NCI-H345 treated with DMSO at 0.1 percent for 48 hours (cell line): Measurements from ENCODE around the gene SYNPO2.
"Not testable (repeated sequence)": the region's sequence is repeated elsewhere in the genome, so short reads cannot be mapped to it uniquely, and the experiment has no call there.

Experiments
- DNase-seq: peaks from one replicate; lab custom pipeline; 2025; ENCODE audit not compliant: unreplicated experiment; lab: John Stamatoyannopoulos, UW

SYNPO2 gene

GRCh38 chr4:119057417-119057816 lies 168.8 kb downstream of the SYNPO2 start:
- no peak for DNase-seq

- DNase-seq, result no peak
Measured at GRCh38 chr4:119059221-119059620, 170.6 kb downstream of the SYNPO2 start.

- DNase-seq, result not testable (repeated sequence)
Measured at GRCh38 chr4:119067125-119067524, 178.5 kb downstream of the SYNPO2 start.

- not testable (repeated sequence) for DNase-seq
Measured at GRCh38 chr4:119067670-119068360, 179.2 kb downstream of the SYNPO2 start.

GRCh38 chr4:119068529-119068962 lies 179.9 kb downstream of the SYNPO2 start:
- no peak for DNase-seq

- DNase-seq, result no peak
Measured at GRCh38 chr4:119070301-119070700, 181.6 kb downstream of the SYNPO2 start.

- DNase-seq, result no peak
Measured at GRCh38 chr4:119080721-119081541, 192.3 kb downstream of the SYNPO2 start.

GRCh38 chr4:119081542-119081859 lies 192.8 kb downstream of the SYNPO2 start:
- DNase-seq, result no peak

GRCh38 chr4:119081943-119082342 lies 193.3 kb downstream of the SYNPO2 start:
- DNase-seq, result no peak

- DNase-seq, result no peak
Measured at GRCh38 chr4:119082661-119083060, 194.0 kb downstream of the SYNPO2 start.

- DNase-seq, result no peak
Measured at GRCh38 chr4:119084513-119084912, 195.9 kb downstream of the SYNPO2 start.

GRCh38 chr4:119087121-119087520 lies 198.5 kb downstream of the SYNPO2 start:
- DNase-seq, result no peak

- DNase-seq, result no peak
Measured at GRCh38 chr4:119087656-119088055, 199.0 kb downstream of the SYNPO2 start.

GRCh38 chr4:119093042-119093827 lies 204.6 kb downstream of the SYNPO2 start:
- DNase-seq, result no peak

GRCh38 chr4:119097282-119097900 lies 208.7 kb downstream of the SYNPO2 start:
- DNase-seq, result no peak

- DNase-seq, result no peak
Measured at GRCh38 chr4:119098306-119098705, 209.7 kb downstream of the SYNPO2 start.

GRCh38 chr4:119099227-119099810 lies 210.7 kb downstream of the SYNPO2 start:
- DNase-seq, result no peak

GRCh38 chr4:119100655-119101054 lies 212.0 kb downstream of the SYNPO2 start:
- no peak for DNase-seq

GRCh38 chr4:119103263-119103662 lies 214.6 kb downstream of the SYNPO2 start:
- no peak for DNase-seq

GRCh38 chr4:119104644-119105273 lies 216.1 kb downstream of the SYNPO2 start:
- DNase-seq, result no peak
